H1 (cell line): ENCODE results near the gene HSD11B1. TPM values are rescaled to one million over a fixed set of nuclear protein-coding genes. Genes with fewer than 3 reads are reported as not detected.

ENCODE experiments used
- NANOG ChIP-seq: IDR thresholded peaks from 2 replicates; pipeline ENCODE4 v1.6.1; 2011; ENCODE audit warnings: low read length, low read depth, mild to moderate bottlenecking, inconsistent platforms; ENCODE audit not compliant: insufficient read depth, poor library complexity, severe bottlenecking
- polyA plus RNA-seq, 7 experiments: library from polyadenylated mRNA; depleted of rRNA in 3 of 7; stranded (reverse) in 5 of 7; unstranded in 2 of 7; fragments of >200 nt in 5 of 7; fragments of 200-250 nt in 2 of 7; gene quantifications; 1 replicate in 5 of 7; 2 replicates in 1 of 7; 4 replicates in 1 of 7; pipeline versions ENCODE4 v1.2.1 to v1.2.3, GENCODE V29; 2011 to 2013; ENCODE audit warnings: missing spikeins in 2 of 7, mixed read lengths in 2 of 7
- total RNA-seq: library from RNA; stranded (reverse); fragmentation: NEBNext Ultra II Directional; extraction: Animal tissue kit (Norgen Biotek cat#: 25700); gene quantifications from 2 replicates; pipeline ENCODE4 v1.2.1, GENCODE V29; 2021
- TF ChIP-seq, protein P1 (sequence below): IDR thresholded peaks from 2 replicates; pipeline ENCODE4 v1.6.1; 2011; ENCODE audit warnings: low read length, improper control_type of control experiment

The HSD11B1 gene
- total and polyA plus RNA-seq, 2 of the 8 experiments (the other 6 are each of a cell fraction or from before 2014, with no cell fraction given): not detected

DNA sequence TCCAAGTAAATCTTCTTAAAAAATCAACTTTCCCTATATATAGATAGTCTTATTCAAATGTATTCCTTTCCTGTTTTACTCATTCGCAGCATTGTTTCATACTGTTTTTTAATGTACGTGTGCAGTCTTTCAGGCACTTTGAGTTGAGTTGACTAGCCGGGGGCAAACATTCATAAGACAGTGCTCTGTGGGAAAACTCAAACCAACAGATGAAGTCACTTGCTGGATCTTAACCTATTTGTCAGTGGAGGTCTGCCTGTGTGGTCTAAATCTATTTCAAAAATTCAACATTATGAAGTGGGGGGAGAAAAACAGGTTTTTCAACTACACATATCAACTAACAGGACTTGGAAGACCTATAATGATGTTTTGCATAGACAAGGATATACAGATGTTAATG is 6.2 kb downstream of the HSD11B1 start (continued):
- TF ChIP-seq, protein P1, sequence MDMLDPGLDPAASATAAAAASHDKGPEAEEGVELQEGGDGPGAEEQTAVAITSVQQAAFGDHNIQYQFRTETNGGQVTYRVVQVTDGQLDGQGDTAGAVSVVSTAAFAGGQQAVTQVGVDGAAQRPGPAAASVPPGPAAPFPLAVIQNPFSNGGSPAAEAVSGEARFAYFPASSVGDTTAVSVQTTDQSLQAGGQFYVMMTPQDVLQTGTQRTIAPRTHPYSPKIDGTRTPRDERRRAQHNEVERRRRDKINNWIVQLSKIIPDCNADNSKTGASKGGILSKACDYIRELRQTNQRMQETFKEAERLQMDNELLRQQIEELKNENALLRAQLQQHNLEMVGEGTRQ: no peak
- no peak for TF ChIP-seq NANOG
